ENCODE data around the gene ZNF484. TPM values are rescaled to one million over a fixed set of nuclear protein-coding genes. Genes with fewer than 3 reads are reported as not detected.
"Not testable (repeated sequence)": the region's sequence is repeated elsewhere in the genome, so short reads cannot be mapped to it uniquely, and the experiment has no call there.

The ZNF484 gene
- total RNA-seq, 6 experiments from 2014 or later, result 1.6 to 3.7 (median 2.8) TPM

GRCh38 chr9:92798358-92798757 is 79.5 kb downstream of the ZNF484 start:
- H3K4me3 ChIP-seq, result no peak overlapping the region
- no peak overlapping the region for H3K27ac ChIP-seq
- whole genome bisulfite sequencing (ENCODE audit: insufficient coverage, low coverage, low lambda C conversion rate, missing lambda C conversion rate), result 82% methylated on average over 5 of the region's 11 CpGs
- H3K27me3 ChIP-seq, result no peaks in the 10 kb centered on the region
- TF ChIP-seq CTCF (IDR thresholded peaks at IDR 0.05) (no peak), POLR2A (IDR thresholded peaks at IDR 0.05) (no peak)
- H3K4me1 ChIP-seq, result peaks cover 0 to 8% (median 3%) of the 10 kb centered on the region in 4 donors
- no peak for DNase-seq
- no peaks in the 10 kb centered on the region for H3K9me3 ChIP-seq
- no peak for ATAC-seq
- H3K36me3 ChIP-seq, result no peaks in the 10 kb centered on the region
- intact Hi-C loops (cut with DNase I), result no loop called here

- ATAC-seq, result peak in 3 of 4 donors; percentile 14 to 52 (median 28)
- H3K27me3 ChIP-seq; H3K4me1 ChIP-seq; H3K9me3 ChIP-seq; H3K36me3 ChIP-seq; H3K4me3 ChIP-seq; intact Hi-C loops (cut with DNase I); H3K27ac ChIP-seq; DNase-seq: not testable (repeated sequence)
- 33% methylated on average over 4 of the region's 9 CpGs for WGBS (ENCODE audit: insufficient coverage, low coverage, low lambda C conversion rate, missing lambda C conversion rate)
Measured at GRCh38 chr9:92796337-92796804, 81.5 kb downstream of the ZNF484 start.

- DNase-seq, result no peak
- ATAC-seq, result no peak
- Histone ChIP-seq H3K27me3 (no peaks in the 10 kb centered on the region), H3K4me3 (no peak overlapping the region), H3K4me1 (peaks cover 0 to 8% (median 3%) of the 10 kb centered on the region in 4 donors), H3K9me3 (no peaks in the 10 kb centered on the region), H3K27ac (no peak overlapping the region), H3K36me3 (no peaks in the 10 kb centered on the region)
- intact Hi-C loops (cut with DNase I), result no loop called here
- 57% methylated on average over 9 of the region's 9 CpGs for WGBS (ENCODE audit: insufficient coverage, low coverage, low lambda C conversion rate, missing lambda C conversion rate)
- TF ChIP-seq CTCF (IDR thresholded peaks at IDR 0.05) (no peak), POLR2A (IDR thresholded peaks at IDR 0.05) (no peak)
Measured at GRCh38 chr9:92795598-92796336, 82.1 kb downstream of the ZNF484 start.

Small RNAs within 50 kb of the gene (small RNA-seq; reads per million reads assigned to genes)
- 0 reads per million in 2 experiments for gene RNU6-714P

Other genes starting within 250 kb of the ZNF484 start
- 1 to 10 TPM; 2.4 to 4.9 (median 3.7) TPM for gene IPPK, start 207.9 kb downstream of the ZNF484 start, total RNA-seq
- gene BICD2, start 113.2 kb downstream of the ZNF484 start, total RNA-seq, result 10 to 100 TPM in 3 of 6 experiments, 1 to 10 TPM in 3; 6.3 to 14.9 (median 9.8) TPM
- 1 to 10 TPM; 1.7 to 3.1 (median 2.4) TPM for gene FGD3, start 69.5 kb upstream of the ZNF484 start, total RNA-seq
- gene SUSD3, start 180.7 kb upstream of the ZNF484 start, total RNA-seq, result 10 to 100 TPM in 4 of 6 experiments, 1 to 10 TPM in 2; 6.5 to 51.5 (median 31.2) TPM
- gene CARD19, start 218.2 kb upstream of the ZNF484 start, total RNA-seq, result 10 to 100 TPM in 3 of 6 experiments, 1 to 10 TPM in 3; 6.3 to 31.7 (median 12.1) TPM

Measured in right lobe of liver (tissue), 6 donors.